SW480 (cell line): Measurements from ENCODE around the gene MYEF2.

Experiments used
- DNase-seq: peaks from one replicate; pipeline ENCODE4 v3.0.0-alpha.2; 2016; ENCODE audit warnings: low spot score

Gene MYEF2

DNA sequence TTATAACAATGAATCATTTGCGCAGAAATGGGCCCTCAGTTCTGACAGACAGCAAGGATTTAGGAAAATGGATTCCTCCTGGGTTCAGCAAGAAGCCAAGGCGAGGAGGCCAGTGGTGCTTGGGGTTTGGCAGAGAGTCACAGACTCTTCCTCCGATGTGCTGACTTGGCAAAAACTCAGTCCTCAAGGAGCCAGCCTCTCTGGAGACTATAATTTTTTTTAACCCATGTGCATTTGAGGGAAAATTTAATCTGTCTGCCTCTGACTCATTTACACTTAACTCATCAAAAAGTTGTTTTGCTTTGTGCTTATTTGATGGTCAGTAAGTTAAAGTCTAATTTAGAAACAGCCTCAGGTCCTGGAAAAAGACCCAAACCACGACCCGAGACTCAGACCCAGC is 91.5 kb downstream of the MYEF2 start:
- no peak for DNase-seq

- DNase-seq: no peak
Observed at GRCh38 chr15:48086133-48086532, 92.0 kb downstream of the MYEF2 start.

- DNase-seq: no peak
Observed at GRCh38 chr15:48085591-48085930, 92.5 kb downstream of the MYEF2 start.

DNA sequence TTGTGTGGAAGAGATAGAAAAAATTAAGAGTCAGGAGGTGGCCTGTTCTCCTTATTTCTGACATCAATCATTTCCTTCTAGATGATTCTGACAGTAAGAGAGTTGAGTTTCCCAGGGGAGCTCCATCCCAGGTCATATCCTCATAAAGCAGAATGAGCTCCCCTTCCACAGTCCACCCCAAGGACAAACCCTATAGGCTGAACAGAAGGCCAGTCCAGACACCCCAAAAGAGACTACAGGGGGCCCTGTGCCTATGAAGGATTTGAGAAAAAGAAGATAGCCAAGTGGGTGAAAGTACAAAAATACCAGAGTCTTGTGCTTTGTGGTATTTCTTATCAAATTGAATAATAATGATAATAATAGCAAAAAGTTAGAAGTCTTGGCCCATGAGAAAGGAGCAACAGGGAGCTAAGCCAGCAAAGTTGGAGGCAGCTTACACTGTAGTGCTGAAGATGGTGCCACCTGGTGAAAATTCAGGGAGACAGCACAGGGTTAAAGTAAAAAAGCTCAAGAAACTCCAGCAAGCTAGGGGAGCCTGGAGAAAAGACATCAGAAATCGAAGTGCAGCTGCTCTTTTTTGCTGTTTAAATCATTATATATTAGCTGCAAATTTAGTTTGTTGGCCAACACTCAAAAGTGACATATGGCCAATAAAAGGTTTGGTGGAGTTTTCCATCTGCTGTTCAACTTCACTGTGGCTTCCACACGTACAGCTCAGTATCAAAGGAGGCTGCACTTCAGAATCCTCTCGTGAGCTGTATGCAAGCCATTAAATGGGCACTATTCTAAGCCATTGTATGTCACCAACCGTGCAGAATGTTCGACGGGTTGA is 93.1 kb downstream of the MYEF2 start:
- DNase-seq: peak; percentile 53
